Measurements from ENCODE around the gene ANK3.

The ANK3 gene

DNA sequence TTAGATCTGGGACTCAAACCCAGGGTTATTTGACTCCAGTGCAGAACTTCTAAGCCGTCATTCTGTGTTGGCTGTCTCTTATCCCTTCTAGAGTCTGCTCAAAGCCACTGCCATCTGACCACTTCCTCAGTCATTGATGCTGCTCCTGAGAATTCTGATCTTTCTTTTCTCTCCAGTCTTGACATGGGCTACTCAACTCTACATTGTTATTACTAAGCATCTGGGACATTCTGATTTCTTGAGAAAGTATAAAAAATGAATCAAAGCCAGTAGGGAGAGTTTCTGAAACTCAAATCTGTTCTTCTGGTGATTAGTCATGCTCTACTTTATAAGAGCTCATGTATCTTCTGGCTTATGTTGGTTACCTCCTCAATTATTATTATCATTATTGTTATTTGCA lies 48.7 kb downstream of the ANK3 start:
- no peak for DNase-seq

DNA sequence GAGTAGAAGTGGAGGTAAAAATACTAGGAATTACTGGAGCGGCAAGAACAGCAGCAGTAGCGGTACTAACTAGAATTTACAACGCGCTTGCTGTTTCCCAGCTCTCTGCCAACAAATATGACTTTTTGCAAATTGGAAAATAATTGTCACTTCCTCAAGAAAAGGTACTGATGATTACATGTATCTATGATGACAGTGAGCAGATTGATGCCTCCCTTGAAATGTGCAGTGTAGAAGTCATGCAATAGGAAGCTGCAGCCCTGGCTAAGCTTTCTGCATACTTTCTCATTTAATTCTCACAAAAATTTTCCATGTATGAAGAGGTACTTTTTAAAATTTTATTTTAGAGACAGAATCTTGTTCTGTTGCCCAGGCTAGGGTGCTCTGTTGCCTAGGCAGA lies 49.9 kb downstream of the ANK3 start:
- no peak for DNase-seq

DNA sequence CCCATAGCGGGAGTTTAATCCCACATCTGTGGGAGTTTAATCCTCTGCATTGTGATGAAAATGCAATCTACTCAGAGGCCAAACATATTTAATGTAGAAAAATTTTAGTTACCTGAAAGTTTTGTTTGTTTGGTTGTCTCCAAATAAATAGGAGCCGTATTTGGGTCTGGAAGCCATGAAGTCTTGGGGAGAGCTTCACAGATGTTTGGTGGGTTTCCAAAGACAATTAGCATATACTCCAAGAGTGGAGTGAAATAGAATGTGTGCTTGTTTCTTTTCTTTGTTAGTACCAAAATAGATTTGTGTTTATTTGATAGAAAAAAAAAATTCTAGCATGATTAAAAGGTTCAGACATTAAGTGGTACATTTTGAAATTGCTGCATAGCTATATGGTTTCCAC lies 50.9 kb downstream of the ANK3 start:
- no peak for DNase-seq

DNA sequence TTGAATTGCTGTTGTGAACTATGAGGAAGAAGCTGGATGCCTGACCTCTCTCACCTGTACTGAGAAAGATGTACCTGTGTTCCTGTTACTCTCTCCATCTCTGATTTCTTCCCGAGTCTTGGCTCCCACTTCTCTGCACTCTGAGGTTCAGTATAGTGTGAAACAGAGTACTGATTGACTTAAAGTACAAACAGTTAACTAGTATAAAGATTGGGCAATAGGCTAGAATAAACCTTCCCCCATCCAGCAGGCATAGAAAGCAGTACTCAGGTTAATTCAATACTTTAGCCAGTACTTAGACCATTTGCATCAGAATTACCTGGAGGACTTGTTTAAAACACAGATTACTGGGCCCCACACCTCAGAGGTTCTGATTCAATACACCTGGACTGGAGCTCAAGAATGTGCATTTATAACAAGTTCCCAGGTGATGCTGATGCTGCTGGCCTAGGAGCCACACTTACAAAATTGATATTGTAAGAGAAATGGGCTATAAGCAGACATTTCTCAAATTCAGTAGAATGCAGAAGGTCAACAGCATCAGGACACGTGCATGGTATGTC lies 51.6 kb downstream of the ANK3 start:
- DNase-seq, result no peak

DNA sequence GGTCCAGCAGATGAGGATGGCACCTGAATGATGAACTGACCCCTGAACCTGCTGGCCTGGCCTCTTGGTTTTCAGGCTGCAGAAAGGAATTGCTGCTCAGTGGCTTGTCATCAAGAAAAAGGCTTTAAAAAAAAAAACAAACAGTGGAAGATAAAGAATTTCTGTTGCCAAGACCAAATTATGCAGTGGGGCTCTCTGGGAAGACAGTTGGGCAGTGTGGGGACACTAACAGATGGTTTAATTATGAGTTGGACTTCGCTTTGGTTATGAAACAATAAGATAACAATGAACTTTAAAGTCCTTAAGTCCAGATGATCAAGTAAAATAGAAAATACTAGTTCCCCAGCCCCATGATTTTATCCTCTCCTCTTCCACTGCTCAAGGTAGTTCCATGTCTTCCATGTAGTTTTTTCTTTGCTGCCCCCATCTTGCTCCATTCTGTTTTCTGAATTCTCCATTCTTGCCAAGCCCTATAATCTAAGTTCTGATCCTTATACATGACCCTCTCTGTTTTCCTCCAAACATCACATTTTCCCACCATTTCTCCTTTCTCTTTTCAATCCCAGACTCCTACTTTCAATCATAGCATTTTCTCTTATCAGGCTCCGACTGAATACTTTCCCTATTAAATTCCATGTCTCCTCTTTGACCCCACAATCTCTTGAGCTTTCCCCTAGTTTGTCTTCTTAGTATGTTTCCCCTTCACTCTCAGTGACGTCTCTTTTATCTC lies 52.6 kb downstream of the ANK3 start:
- no peak for DNase-seq

DNA sequence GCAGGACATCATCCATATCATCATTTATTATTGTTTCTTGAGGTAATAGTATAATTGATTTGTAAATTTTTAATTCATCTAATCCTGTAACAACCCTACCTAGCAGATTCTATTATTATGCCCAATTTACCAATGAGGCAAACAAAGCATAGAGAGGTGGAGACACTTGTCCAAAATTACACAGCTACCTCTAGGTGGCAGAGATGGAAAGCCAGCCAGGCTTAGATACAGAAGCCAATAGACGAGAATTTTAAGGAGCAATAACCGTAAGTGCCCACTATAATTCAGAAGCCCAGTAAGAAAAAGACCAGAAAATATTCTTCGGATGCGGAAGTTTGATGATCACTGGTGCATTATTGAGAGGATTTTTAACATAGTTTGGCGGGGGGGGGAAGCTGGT lies 54.0 kb downstream of the ANK3 start:
- DNase-seq, result no peak

DNA sequence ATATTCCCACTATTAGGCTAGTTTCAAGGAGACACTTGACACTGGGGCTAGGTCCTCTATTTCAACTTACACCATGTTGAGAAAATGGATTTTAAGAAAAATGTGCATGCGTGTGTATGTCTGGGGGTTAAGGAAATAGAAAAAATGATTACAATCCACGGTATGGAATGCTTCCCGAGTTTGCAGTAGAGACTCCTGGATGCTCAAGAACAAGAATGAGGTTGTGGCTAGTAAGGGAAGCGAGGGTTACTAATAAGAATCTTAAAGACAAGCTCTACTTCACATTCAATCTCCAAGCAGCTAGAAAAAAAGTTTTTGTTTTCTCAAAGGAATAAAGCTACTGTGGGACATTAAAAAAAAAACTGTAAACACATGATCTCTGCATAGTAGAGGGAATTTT lies 54.7 kb downstream of the ANK3 start:
- DNase-seq, result no peak

DNA sequence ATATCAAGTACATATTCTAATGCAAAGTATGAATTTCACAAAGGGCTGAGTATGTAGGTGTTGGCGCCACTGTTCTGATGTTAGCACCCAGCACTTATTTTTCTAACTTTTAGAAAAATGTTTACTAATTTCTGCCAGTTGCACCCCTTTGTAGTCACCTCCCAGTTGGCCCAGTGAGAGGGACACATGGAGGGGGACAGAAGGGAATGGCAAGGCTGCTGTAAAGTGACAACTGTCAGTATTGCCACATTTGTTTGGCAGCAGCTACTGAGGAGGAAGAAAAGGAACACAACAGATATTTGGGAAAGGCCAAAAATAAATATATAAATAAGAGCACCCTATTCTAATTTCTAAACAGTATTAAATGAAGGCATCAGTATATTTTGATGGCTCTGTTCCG lies 57.3 kb downstream of the ANK3 start:
- no peak for DNase-seq

DNA sequence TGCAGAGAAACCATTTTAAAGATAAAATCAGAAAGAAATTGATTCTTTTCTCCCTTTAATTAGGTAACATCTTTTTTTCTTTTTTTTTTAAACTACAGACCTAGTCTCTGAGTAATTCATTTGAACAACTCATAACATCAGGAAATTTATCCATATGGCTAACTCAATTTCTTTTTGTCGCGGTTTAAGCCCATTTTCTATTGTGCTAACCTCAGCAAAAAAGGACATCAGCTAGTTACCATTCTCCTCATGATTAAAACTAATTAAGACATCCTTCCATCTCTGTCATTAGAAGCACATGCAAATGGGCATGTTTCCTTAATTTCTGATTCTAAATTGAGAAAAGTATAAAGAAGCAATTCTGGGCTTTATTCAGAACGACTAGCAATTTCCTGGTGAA lies 57.8 kb downstream of the ANK3 start:
- DNase-seq, result no peak

DNA sequence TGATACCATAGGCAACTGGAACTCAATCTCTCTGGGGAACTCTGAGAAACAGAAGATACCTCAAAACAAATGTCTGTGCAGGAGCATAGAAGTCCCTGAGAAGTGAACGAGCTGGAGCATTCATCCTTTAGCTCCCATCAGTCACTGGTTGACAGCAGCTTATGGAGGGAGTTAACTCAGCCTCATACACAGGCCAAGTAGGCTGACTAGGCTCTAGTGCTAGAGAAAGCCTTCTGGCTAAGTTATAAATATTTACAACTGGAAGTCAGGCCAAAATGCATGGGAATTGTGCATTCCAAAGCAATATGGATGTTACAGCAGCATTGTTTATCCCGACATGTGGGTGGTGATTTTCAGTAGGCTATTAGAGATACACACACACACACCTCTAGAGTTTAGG lies 66.5 kb downstream of the ANK3 start:
- DNase-seq, result no peak

DNA sequence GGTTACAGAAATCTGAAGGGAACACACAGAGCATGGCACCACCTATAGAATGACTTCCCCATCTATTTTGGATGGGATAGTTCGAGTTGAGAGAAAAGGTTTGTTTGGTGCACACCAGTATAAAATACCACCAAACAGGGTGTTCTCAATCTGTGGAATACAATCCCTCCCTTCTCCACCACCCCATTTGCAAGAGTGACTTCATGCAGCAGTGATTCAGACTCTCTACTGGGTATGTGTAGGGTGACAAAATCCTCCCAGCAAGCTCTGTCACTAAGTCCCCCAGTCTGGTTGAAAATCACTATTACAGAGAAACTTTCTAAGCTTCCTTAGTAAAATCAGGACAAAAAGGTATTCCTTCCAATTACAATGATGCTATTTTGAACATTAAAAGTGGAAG lies 69.0 kb downstream of the ANK3 start:
- no peak for DNase-seq

DNA sequence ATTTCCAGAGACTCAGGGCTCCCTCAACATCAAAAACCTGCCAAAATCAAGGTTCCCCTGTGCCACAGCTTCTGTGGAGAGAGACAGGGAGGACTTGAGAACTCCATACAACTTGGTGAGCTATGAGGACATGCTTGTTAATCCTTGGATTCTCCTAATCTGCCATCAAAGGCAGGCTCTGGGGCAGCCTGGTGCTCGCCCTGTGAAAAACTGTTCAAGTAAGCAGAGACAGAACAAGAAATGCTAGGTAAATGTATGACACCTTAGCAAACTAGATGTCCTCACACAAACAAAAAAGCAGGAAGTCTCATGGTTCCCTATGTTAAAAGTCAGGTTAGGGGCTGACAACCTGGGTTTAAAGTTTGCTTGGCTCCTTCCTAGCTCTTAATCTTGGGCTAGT lies 73.6 kb downstream of the ANK3 start:
- DNase-seq, result no peak

DNA sequence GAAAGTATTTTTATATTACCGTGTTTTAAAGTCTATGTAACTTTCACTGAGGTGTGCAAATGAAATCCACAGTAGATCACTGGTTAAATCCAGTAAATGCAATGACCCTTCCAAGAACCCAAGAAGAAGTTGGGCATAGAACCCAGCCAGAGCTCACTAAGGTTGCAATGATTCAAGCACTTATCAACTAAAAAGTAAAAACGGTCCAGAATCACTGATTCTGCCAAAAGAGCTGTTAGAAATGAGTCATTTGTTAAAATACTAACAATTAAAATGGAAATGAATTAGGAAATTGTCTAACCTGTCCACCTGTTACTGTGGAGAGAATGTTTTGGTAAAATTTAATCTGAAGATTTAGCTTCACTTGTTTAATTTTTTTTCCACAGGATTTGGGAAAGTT lies 74.4 kb downstream of the ANK3 start:
- no peak for DNase-seq

DNA sequence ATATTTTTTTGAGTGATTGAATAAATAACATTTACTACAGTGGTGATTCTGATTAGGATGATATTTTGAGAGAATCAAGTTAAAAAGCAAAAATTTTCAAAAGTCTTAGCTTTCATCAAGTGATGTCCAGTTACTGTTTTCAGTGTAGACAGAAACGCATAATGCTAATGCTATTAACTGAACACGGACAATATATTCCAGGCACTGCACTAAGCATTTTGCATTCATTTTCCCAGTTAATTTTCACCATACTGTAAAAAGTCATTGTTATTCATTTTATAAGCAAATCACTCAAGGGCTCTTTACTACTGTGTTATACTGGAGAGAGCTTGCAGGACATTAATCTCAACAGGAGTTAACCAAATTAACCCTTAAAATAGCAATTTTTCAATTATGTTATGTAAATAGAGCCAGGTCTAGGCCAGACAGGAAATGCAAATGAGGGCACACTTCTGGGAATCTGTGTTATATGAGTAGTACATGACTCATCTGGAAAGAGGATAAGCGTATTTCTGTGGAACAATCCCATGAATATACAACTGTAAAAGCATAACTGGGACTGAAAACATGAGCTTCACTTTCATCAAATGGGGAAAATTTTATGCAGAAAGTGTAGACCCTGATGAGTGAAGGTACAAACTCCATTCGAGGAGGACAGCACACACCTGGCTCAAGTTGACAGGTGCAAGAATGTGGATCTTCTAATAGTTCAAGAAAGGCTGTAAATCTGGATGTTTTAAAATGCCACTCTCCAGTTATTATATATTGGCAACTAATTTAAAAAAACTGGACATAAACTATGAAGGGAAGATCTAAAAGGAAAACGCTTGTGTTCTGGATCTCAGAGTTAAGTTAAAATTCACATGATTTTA lies 75.4 kb downstream of the ANK3 start:
- DNase-seq, result no peak

DNA sequence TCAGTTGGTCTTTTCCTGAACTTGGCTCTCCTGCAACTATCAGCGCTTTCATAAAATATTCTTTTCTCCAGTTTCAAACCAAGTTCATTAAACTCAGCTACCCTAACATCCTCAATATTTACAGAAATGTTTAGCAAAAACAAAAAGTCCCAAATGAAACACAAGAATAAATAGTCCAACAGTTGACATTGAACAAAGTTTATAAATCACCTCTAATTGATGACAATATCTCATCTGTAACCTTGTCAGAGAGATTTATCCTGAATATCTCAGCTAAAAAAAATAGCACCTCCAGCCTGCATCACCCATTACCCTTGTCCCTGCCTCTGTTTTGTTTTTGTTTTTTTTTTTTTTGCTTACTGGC lies 76.1 kb downstream of the ANK3 start:
- DNase-seq, result no peak

DNA sequence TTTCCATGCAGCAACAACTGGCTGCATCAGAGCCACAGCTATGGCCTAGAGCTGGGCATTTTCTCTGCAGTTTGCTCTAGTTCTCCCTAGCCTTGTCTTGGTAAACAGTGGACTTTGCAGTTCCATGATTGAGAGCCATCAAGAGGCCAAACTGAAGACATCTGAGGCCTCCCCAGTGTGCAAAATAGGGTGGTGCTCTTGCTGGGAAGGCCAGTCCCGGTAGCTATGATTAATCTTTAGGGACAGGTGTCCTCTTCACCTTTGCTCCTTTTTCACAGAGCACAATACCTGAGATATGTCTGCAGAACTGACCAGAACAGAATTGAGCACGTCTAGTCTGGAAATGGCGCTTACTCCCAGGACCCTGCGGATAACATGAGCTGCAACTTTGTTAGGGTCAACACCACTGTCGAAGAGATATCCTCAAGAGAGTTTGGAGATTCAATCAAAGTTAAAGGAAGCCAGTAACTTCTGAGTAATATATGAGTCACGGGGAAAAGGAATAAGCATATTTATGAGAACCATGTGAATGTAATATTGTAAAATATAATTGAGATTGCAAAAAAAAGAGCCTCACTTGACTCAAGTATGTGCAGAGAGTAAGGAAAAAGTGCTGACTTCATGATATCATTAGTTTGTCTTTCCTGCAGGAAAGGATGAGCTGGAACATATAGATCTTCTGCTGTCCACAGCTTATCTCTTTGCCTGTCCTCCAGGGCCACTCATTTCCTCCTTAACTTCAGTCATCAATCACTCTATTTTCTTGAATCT lies 76.7 kb downstream of the ANK3 start:
- no peak for DNase-seq

DNA sequence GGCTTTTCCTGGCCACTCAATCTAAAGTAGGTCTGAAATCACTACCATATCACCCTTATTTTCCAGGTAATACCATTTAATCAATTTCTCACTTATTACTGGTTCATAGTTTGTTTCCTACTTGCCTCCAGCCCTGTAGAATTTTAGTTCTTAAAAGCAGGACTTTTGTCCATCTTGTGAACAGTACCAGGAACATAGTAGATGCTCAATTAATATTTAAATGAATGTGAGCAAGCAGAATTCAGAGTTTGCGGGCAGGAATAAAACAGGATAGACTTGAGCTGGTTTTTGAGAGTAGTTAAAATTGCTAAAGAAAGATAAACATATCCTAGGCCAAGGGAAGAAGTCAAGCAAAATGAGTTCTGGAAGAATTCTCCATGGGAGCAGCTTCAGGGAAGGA lies 77.9 kb downstream of the ANK3 start:
- no peak for DNase-seq

DNA sequence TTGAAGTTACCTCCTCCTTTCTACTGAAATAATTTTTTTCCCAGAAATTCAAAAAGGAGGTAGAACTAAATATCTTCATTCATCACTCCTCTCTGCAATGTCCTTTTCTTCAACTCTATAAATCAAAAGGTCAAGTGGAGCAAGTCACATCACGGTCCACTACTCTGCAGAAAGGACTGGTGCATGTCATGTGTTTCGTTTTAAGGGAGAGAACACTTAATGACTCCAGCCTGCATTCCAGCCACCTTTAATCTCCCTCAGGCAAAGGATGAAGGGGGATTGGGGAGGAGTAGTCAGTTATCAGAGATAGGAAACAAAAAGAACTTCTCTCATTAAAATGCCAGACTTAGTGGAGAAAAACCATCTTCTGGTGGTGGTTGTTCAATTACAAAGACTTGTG lies 78.9 kb downstream of the ANK3 start:
- DNase-seq, result no peak

DNA sequence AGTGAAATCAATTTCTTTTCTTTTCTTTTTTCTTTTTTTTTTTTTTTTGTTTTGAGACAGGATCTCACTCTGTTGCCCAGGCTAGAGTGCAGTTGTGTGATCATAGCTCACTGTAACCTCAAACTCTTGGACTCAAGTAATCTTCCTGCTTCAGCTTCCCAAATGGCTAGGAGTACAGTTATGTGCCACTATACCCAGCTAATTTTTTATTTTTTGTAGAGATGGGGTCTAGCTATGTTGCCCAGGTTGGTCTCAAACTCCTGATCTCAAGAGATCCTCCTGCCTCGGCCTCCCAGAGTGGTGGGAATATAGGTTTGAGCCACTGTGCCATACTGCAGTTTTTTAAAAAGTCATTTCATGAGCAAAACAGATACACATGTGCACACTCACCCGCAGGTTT lies 79.8 kb downstream of the ANK3 start:
- no peak for DNase-seq

DNA sequence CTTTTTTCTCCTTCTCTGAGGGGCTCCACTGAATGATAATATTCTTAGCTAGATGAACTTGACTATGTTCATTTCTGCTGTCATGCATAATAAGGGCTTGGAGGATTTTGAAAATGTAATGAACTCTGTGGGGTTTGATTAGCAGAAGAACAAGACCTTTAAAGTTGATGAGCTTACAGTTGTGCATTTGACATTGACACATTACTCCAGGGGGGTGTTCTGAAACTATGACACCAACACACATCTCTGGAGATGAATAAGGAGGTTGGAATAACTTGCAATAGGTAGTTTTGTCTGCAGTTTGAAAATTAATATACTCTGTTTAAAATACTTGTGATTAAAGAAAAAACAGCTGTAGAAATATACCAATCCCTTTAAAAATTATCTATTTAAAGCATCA lies 80.3 kb downstream of the ANK3 start:
- DNase-seq, result no peak

DNA sequence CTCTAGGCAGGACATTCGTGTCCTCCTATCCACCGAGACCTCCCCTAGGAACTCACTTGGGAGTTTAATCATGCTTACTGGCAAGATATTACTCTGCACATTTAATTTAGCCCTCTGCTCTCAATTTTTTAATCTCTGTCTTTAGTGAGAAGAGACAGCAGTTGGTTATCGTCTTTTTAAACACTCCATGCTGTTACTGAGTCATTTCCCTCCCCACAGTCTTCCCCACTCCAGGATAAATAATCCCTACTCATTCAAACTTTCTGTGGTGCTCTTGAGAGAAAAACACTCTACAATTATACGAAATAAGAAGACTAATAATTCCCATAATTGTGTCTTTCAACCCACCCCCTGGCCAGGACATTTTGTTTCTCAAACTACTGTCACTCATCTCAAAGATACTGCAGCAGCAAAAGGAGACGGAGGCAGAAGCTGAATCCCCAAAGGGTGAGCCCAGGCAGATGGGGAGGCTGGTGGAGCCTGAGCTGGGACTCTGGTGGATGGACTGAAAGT lies 84.2 kb downstream of the ANK3 start:
- no peak for DNase-seq

DNA sequence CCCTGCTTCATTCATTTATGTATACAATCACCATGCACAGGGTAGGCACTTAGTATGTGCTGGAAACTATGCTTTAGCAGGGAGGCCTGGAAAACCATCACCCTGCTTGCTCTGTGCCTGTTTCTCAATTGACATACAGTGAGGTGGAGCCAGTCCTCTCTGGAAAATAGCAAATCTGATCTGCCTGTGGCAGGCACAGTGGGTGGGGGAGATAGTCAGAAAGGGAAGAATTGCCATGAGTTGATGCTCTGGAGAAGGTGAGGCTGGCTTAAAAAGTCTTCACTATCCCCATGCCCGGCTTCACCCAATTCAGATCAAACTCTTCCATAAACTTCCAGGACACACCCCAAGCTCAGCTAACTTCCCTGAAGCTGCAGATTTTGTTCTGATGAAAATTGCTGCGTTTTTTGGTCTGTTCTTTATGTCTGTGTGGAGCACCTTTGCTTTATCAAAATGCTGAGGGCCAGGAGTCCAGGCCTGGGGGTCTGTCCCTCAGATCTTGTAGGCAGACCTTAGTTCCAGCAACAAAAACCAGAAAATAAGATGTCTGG lies 84.8 kb downstream of the ANK3 start:
- no peak for DNase-seq

DNA sequence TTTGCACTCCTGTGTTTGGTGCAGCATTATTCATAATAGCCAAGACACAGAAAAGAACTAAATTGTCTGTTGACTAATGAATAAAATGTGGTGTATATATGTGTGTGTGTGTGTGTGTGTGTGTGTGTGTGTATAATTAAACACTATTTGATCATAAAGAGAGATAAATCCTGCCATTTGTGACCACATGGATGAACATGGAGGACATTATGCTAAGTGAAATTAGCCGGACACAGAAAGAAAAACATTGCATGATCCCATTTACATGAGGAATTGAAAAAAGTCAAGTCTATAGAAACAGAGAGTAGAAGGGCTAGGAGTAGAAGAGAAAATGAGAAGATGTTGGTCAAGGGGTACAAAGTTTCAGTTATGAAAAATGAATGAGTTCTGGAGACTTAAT lies 85.9 kb downstream of the ANK3 start:
- DNase-seq, result no peak
